GM18861 (cell line): ENCODE results near the gene SPESP1.

Source experiments
- ATAC-seq: cut with Tn5 transposase; IDR thresholded peaks from one replicate; pipeline ENCODE4 v1.9.1; 2021; ENCODE audit not compliant: unreplicated experiment

Gene SPESP1

DNA sequence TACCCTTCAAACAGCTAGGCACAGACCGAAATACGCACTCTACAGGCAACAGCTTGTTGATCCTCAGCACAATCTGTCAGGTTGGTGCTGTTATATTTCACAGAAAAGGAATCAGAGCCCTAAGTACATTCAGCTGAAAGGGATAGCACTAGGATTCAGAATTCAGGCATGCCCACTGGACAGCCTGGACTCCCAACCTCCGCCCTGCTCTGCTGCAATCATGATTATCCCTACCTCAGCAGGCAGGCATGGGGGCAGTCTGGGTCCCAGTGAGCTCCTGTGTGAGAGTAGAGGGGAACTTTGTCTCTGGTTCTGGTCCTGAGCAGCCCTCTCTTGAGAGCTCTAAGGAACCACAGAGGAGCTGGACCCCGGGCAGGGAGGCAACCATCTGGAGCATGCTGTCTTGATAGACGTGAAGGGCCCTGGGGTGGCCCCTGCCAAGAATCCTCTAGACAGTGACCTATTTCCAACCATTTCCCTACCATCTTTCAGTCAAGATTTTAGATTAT lies 60.7 kb downstream of the SPESP1 start:
- ATAC-seq = no peak

DNA sequence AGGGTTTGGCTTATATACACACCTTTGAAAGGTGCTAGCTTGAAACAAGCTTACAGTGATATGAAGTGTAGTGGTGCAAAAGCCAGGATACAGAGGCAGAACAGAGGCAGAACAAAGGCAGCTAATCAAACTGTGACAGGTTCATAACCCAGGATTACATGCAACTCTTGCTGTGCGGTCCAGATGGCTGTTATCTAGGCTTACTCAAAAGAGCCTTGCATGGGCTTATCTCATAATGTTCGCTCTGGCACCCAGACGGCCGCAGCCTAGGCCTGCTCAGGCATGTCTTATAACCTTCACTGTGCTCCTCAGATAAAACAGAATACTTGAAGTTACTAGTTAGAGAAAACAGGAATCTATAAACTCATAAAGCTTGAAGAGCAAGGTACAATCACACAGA lies 61.4 kb downstream of the SPESP1 start:
- ATAC-seq = no peak

DNA sequence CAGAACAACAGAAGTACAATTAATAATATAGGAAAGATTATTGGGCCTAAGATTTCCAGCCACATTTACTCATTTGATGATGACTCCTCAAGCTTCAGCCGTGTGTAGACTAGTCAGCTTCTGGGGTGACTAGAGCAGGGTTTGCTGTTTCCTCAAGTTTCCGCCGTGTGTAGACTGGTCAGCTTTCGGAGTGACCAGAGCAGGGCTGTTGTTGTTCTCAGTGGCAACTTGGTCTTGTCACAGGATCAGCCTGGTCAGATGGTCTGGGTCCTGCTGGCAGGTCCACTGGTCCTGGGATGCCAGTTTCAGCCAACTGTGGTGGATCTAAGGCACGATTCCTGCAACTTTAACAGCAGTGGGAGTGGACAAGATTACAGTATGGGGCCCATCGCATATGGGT lies 62.4 kb downstream of the SPESP1 start:
- ATAC-seq = no peak

DNA sequence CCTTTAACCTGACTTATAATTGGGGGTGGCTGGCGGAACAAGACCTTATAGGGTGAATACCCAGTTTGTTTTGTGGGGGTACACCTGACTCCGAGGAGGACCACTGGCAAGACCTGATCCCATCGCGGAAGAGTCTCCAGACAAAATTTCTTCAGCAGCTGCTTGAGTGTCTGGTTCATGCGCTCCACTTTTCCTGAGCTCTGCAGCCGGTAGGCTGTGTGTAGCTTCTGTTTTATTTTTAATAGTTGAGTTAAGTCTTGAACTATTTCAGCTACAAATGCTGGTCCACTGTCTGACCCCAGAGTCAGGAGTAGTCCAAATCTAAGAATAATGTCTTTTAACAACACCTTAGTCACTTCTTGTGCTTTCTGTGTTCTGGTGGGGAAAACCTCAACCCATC lies 63.0 kb downstream of the SPESP1 start:
- no peak for ATAC-seq

DNA sequence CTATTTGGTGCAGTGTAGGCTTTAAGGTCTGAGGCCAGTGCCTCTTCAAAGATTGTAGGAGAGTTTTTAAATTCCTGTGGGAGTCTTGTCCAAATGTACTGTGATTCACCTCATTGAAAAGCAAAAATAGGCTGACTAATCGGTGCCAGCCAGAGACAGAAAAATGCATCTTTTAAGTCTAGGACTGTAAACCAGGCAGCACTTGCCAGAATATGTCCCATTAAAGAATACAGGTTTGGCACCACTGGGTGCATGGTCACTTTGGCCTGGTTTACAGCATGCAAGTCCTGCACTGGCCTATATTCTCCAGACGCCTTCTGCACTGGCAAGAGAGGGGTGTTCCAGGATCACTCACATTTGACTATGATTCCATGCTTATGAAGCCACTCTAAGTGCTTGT lies 63.8 kb downstream of the SPESP1 start:
- no peak for ATAC-seq

DNA sequence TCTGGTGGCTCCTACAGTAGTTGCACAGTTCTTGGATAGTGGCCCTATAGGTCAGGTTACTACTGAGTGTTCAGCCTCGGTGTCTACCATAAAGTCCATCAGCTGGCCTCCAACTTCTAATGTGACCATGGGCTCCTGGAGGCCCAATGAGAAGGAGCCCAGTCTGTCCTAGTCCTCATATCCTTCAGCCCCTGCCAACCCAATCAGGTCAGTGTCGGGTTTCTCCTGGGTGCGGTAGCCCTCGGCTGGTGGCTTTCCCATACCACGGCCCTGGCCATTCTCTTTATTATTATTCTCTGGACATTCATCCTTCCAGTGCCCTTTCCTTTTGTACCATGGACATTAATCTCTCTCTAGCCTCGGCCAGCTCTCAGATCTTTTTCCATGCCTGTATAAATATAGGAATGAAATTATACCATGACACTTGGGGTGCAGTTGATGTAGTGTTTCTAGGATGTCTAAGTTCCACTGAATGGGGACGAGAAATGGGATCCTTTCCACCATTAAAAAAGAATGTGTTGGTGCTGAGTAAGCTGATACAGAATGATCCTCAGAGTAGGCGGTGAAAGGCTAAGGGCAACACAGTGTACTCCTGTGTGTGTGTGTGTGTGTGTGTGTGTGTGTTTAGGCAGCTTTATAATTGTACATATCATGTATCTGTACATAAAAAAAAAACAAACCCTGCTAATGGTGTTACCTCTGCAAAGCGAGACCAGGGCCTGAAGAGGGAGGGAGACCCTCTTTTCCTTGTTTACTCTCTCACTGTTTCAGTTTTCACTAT lies 64.8 kb downstream of the SPESP1 start:
- ATAC-seq = no peak
